CD14-positive monocyte (primary cell): Measurements from ENCODE around the gene CHIT1. TPM values are rescaled to one million over a fixed set of nuclear protein-coding genes. Genes with fewer than 3 reads are reported as not detected.

Experiments used
- DNase-seq, 3 donors: peaks; one replicate each; pipeline ENCODE4 v3.0.0-alpha.2; 2011 to 2022
- H2AFZ ChIP-seq: 2 replicates; pipeline ENCODE4 v1.6.0; 2012; ENCODE audit warnings: mild to moderate bottlenecking, low read depth, low read length, inconsistent platforms; ENCODE audit not compliant: insufficient read depth, poor library complexity, severe bottlenecking
- H3K27ac ChIP-seq, 2 donors: 1 replicate in 1 of 2; 2 replicates in 1 of 2; pipeline ENCODE4 v1.5.1; 2012 to 2013; ENCODE audit warnings: low read length in 2 of 2, control low read depth in 1 of 2, inconsistent platforms in 1 of 2, low read depth in 1 of 2, mild to moderate bottlenecking in 1 of 2
- H3K27me3 ChIP-seq, 2 donors: one replicate each; pipeline versions ENCODE4 v1.6.0 to v1.6.1; 2011 to 2013; ENCODE audit warnings: low read length in 2 of 2; ENCODE audit not compliant: control insufficient read depth in 2 of 2, insufficient read depth in 2 of 2
- H3K36me3 ChIP-seq, 2 donors: replicated peaks in 1 of 2; 1 replicate in 1 of 2; 2 replicates in 1 of 2; pipeline versions ENCODE4 v1.5.1 to v1.6.1; 2012 to 2013; ENCODE audit warnings: low read length in 2 of 2, control low read depth in 1 of 2, inconsistent platforms in 1 of 2, mild to moderate bottlenecking in 1 of 2; ENCODE audit not compliant: insufficient read depth in 2 of 2, control insufficient read depth in 1 of 2
- H3K4me1 ChIP-seq, 2 donors: 1 replicate in 1 of 2; 2 replicates in 1 of 2; pipeline versions ENCODE4 v1.5.1 to v1.6.1; 2012 to 2013; ENCODE audit warnings: low read length in 2 of 2, control low read depth in 1 of 2, inconsistent platforms in 1 of 2, mild to moderate bottlenecking in 1 of 2, moderate library complexity in 1 of 2; ENCODE audit not compliant: insufficient read depth in 2 of 2, control insufficient read depth in 1 of 2
- H3K4me2 ChIP-seq: replicated peaks from 2 replicates; pipeline ENCODE3; 2012; ENCODE audit warnings: low read length, moderate library complexity, mild to moderate bottlenecking; ENCODE audit not compliant: poor library complexity, severe bottlenecking; ENCODE audit errors: extremely low read depth
- H3K4me3 ChIP-seq, 3 experiments: fragments of 200-600 bp in 1 of 3; sonication (generic) in 1 of 3; replicated peaks in 1 of 3; 1 replicate in 2 of 3; 2 replicates in 1 of 3; pipeline ENCODE4 v1.5.1; 2011 to 2013; ENCODE audit warnings: low read length in 3 of 3, mild to moderate bottlenecking in 3 of 3, control low read depth in 2 of 3, low read depth in 2 of 3, inconsistent platforms in 1 of 3, moderate library complexity in 1 of 3
- H3K79me2 ChIP-seq: 2 replicates; pipeline ENCODE4 v1.6.0; 2012; ENCODE audit warnings: mild to moderate bottlenecking, control low read depth, inconsistent platforms, low read length, moderate library complexity; ENCODE audit not compliant: insufficient read depth
- H3K9ac ChIP-seq: 2 replicates; pipeline ENCODE4 v1.6.0; 2017; ENCODE audit warnings: low read length, mild to moderate bottlenecking; ENCODE audit not compliant: insufficient read depth, poor library complexity, severe bottlenecking
- H3K9me3 ChIP-seq, 2 donors: replicated peaks in 1 of 2; 1 replicate in 1 of 2; 2 replicates in 1 of 2; pipeline versions ENCODE4 v1.5.1 to v1.6.1; 2012 to 2013; ENCODE audit warnings: low read length in 2 of 2, control low read depth in 1 of 2; ENCODE audit not compliant: control insufficient read depth in 1 of 2, insufficient read depth in 1 of 2
- H4K20me1 ChIP-seq: 2 replicates; pipeline ENCODE4 v1.6.0; 2012; ENCODE audit warnings: mild to moderate bottlenecking, low read length, control low read depth, moderate library complexity; ENCODE audit not compliant: insufficient read depth
- H3K27ac Mint-ChIP-seq, 7 donors: one replicate each; pipeline ENCODE4 v1.8.0; 2020; ENCODE audit warnings: mild to moderate bottlenecking in 7 of 7, mixed read lengths in 7 of 7, moderate library complexity in 6 of 7, inconsistent platforms in 2 of 7
- H3K27me3 Mint-ChIP-seq, 3 donors: one replicate each; pipeline ENCODE4 v1.8.0; 2021 to 2022; ENCODE audit warnings: low read depth in 3 of 3, mild to moderate bottlenecking in 3 of 3, mixed read lengths in 3 of 3, moderate library complexity in 3 of 3, inconsistent platforms in 1 of 3
- H3K36me3 Mint-ChIP-seq, 2 donors: one replicate each; pipeline ENCODE4 v1.8.0; 2020; ENCODE audit warnings: mixed read lengths in 2 of 2, inconsistent platforms in 1 of 2, mild to moderate bottlenecking in 1 of 2
- H3K4me1 Mint-ChIP-seq: one replicate; pipeline ENCODE4 v1.8.0; 2020; ENCODE audit warnings: mild to moderate bottlenecking, mixed read lengths
- H3K4me3 Mint-ChIP-seq, 2 donors: one replicate each; pipeline ENCODE4 v1.8.0; 2020; ENCODE audit warnings: mild to moderate bottlenecking in 2 of 2, mixed read lengths in 2 of 2, moderate library complexity in 1 of 2
- H3K9me3 Mint-ChIP-seq, 7 donors: one replicate each; pipeline ENCODE4 v1.8.0; 2020 to 2022; ENCODE audit warnings: mixed read lengths in 7 of 7, mild to moderate bottlenecking in 6 of 7, moderate library complexity in 6 of 7, inconsistent platforms in 2 of 7
- CTCF ChIP-seq: fragments of 200-600 bp; IDR thresholded peaks from one replicate; pipeline ENCODE4 v1.8.0; 2022; ENCODE audit warnings: antibody characterized with exemption, mild to moderate bottlenecking
- WGBS: methylation state at CpG from one replicate; pipeline ENCODE4 v1.1.5; 2013; ENCODE audit warnings: missing lambda C conversion rate; ENCODE audit not compliant: insufficient coverage; 5-methylcytosine and 5-hydroxymethylcytosine counted together
- intact Hi-C, 2 donors: fragments of 100-400 bp; cut with micrococcal nuclease; formaldehyde crosslinking; loops; one replicate each; pipeline versions ENCODE4 v1.15.0 to v1.15.1; 2023
- polyA plus RNA-seq, 3 donors: library from polyadenylated mRNA; depleted of rRNA in 1 of 3; unstranded in 2 of 3; stranded (reverse) in 1 of 3; fragments of 300-500 nt in 2 of 3; fragments of >200 nt in 1 of 3; fragmentation: Illumina TruSeq in 2 of 3; gene quantifications; 1 replicate in 2 of 3; 2 replicates in 1 of 3; pipeline ENCODE4 v1.2.3, GENCODE V29; 2012 to 2021

The CHIT1 gene
- polyA plus RNA-seq, 3 donors: 0.08 to 0.51 TPM; not detected in 1

DNA sequence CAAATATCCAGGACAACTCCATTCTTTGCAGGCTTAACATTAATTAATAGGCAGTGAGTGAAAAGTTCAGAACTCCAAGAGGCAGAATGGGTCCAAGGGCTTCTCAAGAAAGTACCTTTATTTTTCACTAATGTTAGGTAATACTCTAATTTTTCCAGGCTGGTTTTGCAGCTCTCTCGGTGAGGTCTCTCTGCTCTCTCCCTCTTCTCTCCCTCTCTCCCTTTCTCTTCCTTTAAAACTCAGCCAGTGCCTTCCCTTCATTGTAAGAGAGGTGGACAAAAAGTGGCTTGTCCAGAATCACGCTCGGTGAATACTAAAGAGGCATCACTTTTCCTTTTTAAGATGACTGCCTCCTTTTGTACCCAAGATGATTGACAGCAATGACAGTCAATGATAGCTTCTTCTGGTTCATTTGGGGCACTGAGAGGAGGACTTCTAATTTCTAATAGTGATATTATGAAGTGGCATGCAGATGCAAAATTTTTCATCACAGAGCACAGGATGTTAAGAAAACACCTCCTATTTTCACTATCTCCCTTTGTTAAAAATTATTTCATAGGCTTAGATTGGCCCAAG is 41.7 kb downstream of the CHIT1 start:
- 83% methylated on average over 2 of the region's 3 CpGs for WGBS
- H3K27me3 Mint-ChIP-seq: peaks cover 3 to 19% (median 6%) of the 10 kb centered on the region in 3 donors
- H3K4me2 ChIP-seq: no peak overlapping the region
- no peaks in the 10 kb centered on the region for H3K27me3 ChIP-seq
- no peak overlapping the region for H3K4me3 ChIP-seq
- H3K9me3 Mint-ChIP-seq: no peaks in the 10 kb centered on the region
- H4K20me1 ChIP-seq: no peaks in the 10 kb centered on the region
- no peak overlapping the region for H3K27ac ChIP-seq
- H3K9ac ChIP-seq: no peak overlapping the region
- no peak overlapping the region for H3K27ac Mint-ChIP-seq
- H3K4me1 Mint-ChIP-seq: peaks cover 22% of the 10 kb centered on the region
- TF ChIP-seq CTCF: no peak
- no peaks in the 10 kb centered on the region for H3K36me3 ChIP-seq
- H3K4me3 Mint-ChIP-seq: peak overlapping the region in 1 of 2 donors; percentile 35
- peaks cover 8 to 17% of the 10 kb centered on the region in 2 donors for H3K4me1 ChIP-seq
- no peaks in the 10 kb centered on the region for H3K79me2 ChIP-seq
- DNase-seq: no peak
- no peaks in the 10 kb centered on the region for H3K36me3 Mint-ChIP-seq
- H3K9me3 ChIP-seq: no peaks in the 10 kb centered on the region
- intact Hi-C loops: no loop called here
- H2AFZ ChIP-seq: peak overlapping the region; percentile 21

- Mint-ChIP-seq H3K27ac (no peak overlapping the region), H3K36me3 (no peaks in the 10 kb centered on the region), H3K4me1 (peaks cover 23% of the 10 kb centered on the region), H3K4me3 (no peak overlapping the region), H3K9me3 (no peaks in the 10 kb centered on the region), H3K27me3 (peaks cover 3 to 19% (median 6%) of the 10 kb centered on the region in 3 donors)
- Histone ChIP-seq H3K36me3 (no peaks in the 10 kb centered on the region), H3K9ac (no peak overlapping the region), H3K27me3 (no peaks in the 10 kb centered on the region), H2AFZ (peak overlapping the region; percentile 21), H3K4me3 (no peak overlapping the region), H4K20me1 (no peaks in the 10 kb centered on the region), H3K4me1 (peaks cover 8 to 17% of the 10 kb centered on the region in 2 donors), H3K79me2 (no peaks in the 10 kb centered on the region), H3K4me2 (no peak overlapping the region), H3K27ac (no peak overlapping the region), H3K9me3 (no peaks in the 10 kb centered on the region)
- DNase-seq: no peak
- intact Hi-C loops: no loop called here
- 32% methylated on average over 5 of the region's 7 CpGs for WGBS
- no peak for TF ChIP-seq CTCF
Observed at GRCh38 chr1:203187304-203187685, 42.2 kb downstream of the CHIT1 start.
